Hematopoietic multipotent progenitor cell (in vitro differentiated cells): Measurements from ENCODE around the gene AKR1C1. TPM values are rescaled to one million over a fixed set of nuclear protein-coding genes. Genes with fewer than 3 reads are reported as not detected.
"Not testable (repeated sequence)": the region's sequence is repeated elsewhere in the genome, so short reads cannot be mapped to it uniquely, and the experiment has no call there.

ENCODE experiments used
- DNase-seq, 3 donors: peaks; one replicate each; pipeline ENCODE4 v3.0.0-alpha.2; 2011 to 2015; ENCODE audit warnings: low read depth in 2 of 3, low spot score in 2 of 3
- total RNA-seq: library from RNA; depleted of rRNA; stranded (reverse); fragments of >200 nt; gene quantifications from one replicate; pipeline ENCODE4 v1.2.3, GENCODE V29; 2012

The AKR1C1 gene
- total RNA-seq, 1 donor, result 6.7 TPM

DNA sequence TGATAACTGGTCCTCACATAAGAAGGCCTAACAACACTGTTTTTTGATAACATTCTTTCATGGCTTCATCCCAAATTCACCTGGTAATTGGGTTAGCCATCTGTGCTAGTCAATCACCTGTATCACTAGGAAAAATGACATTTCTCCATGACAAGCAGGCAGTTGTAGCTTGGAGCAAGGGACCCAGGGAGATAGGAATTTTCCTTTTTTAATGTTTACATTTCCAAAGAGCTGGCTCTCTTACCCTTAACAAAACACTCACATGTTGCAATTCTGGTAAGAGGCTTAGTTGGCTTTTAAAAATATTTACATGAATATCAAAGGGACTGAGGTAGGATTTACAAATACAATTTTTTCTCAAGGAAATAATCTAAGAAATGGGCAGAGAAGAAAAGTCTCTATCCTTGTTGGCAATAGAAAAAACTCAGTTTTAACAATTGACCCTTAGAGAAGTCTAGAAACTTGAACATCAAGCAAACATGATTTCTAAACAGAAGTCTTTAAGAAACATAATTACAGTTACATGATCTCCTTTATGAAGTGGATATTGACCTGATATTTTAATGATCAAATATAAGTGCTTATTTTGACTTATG lies 16.1 kb upstream of the AKR1C1 start:
- DNase-seq, result no peak

DNA sequence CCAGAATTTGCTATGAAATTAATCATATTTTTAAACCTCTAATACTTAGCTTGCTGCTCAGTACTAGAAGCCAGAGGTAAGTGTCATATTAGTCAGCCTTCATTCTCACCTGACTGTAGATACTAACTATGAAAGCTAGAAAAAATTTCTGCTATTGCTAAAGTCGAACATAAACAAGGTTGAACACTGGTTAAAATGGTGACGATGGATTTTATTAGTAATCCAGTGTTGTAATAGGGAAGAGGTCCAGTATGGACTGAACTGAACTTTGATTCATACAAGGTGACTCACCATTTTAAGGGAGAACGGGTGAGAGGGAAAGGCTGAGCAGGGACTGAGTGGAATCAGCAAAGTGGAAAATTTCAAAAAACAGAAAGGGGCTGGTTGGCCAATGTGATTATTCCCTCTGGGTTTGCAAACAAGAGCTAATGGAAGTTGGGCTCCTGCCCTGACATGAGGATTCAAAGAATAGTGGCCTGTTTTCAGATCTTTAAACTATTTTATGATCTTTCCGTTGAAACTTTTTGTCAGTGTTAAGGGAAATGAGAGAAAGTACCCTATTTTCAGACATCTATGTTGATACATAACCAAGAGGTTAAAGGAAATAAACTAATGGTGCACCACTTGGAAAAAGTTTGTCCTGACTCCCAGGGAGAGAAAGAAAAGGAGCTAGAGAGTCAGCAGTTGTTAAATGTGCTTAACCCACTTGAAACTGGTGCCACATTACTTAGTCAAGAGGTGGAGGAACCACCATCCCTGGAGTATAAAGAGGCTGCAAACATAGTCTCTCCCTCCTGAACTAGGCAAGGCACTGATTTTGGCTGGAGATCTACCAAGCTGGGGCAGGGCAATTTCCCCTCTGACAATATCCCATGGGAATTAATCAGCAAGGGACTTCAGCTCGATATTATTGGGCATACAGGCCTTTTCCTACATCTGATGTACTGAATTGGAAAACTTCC lies 15.3 kb upstream of the AKR1C1 start:
- DNase-seq, result no peak

DNA sequence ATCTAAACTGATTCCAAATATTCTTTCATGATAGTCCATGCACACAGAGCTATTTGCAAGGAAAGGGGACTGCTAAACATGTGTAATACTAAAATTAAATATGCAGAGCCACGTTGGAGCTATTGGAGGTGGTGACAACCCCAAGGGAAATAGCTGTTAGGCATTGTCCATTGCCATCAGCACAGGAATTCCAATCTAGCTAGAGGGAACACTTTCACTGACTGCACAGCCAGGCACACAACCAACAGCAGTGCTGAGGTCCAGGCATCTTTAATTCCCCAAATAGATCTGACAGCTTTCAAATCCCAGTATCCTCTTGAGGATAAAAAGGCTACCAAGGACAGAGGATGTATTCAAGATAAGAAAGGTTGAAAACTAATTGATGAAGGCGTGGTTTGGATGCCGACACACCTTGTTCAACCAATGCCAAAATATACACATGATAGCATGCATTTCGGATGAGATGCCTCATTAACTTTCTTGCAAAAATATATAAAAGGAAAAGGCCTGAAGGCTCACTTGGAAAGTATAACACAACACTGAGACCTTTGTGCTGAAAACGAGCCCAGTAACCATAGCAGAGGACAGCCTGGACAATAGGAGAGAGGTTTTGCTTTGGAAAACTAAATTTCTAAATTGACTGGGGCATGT lies 11.6 kb upstream of the AKR1C1 start:
- DNase-seq, result not testable (repeated sequence)

DNA sequence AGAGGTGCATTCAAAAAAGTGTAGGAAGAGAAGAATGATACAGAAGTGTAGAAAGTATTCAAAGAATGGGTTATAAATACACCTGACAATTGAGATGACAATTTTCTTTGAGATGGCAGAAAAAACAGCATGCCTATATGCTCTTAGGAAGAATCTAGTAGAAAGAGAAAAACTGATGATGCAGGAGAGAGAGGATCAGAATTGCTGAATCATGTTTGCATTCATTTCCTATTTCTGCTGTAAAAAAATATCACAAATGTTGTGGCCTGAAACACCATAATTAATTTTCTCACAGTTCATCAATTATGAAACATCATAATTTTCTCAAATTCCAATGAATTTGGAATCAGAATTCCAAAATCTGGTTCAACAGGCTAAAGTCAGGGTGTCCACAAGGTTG lies 9.8 kb upstream of the AKR1C1 start:
- peak in 1 of 3 donors; percentile 19 for DNase-seq

DNA sequence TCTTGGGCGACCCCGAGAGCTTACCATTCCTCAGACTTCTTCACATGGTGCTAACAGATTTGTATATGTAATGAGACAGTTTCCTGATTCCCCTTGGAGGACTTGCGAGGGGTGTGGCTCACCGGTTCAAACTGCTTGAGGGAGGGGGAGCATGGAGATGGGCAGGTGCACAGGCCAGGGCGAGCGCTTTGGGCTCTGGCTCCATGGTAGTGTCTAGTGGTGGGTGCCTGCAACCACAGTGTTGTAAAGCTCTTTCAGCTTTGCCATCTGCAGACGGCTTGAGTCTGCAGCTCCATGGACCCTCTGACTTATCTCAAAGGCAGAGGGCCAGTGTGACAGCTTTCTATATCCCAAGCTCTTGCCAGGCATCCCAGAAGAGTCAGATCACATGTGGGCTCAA lies 7.1 kb upstream of the AKR1C1 start:
- not testable (repeated sequence) for DNase-seq

DNA sequence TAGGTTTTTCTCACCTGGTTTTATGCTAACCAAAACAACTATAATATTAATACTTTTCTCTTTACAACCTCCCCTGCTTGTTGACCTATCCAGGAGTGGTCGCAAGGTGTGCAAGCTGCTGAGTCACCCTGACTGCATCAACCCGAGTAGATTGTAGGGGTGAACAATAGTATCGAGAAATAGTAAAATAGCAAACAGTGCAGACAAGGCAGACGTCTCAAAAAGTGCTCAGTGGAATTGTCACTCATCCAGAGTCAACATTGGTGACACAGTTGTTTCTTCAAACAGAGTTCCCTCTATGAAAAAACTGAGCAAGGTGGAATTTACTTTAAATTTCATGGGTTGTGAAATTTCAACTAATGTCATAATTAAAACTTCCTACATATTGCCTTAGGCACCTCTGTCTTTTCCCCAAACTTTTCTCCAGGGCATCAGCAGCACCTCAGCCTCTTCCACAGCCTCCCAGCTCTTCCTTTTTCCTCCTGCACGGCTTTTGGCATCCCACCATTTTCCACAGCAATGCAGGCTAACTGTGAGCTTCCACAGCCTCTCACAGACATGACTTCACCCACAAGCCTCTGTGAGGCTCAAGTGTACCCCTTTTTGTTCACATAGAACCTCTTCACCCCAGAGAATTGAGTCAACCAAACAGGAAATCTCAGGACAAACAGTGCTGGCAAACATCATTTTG lies 6.1 kb upstream of the AKR1C1 start:
- DNase-seq, result not testable (repeated sequence)

DNA sequence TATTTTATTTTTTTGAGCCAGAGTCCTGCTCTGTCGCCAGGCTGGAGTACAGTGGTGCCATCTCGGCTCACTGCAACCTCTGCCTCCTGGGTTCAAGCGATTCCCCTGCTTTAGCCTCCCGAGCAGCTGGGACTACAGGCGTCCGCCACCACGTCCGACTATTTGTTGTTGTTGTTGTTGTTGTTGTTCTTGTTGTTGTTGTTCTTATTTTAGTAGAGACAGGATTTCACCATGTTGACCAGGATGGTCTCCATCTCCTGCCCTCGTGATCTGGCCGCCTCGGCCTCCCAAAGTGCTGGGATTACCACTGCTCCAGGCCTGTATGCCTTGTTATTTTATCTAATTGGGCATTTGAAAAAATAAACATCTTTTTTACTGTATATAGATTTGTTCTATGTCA lies 1.7 kb upstream of the AKR1C1 start:
- DNase-seq, result not testable (repeated sequence)

DNA sequence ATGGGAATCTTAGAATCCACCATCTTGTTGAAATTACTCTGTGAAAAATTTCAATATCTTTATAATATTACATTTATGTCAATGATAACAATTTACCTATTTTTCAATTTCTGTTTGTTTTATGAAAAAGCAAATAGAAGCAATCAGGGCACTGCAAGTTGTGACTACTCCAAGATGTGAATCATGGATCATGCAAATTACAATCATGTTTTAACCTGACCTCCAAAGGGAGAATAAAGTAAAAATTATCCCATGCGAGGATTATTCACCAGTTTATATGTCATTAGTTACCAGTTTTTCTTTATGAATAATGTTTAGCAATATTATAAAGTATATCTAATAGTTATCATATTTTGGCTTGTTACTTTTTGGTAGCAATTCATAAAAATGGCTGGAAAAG lies 907 bp upstream of the AKR1C1 start:
- DNase-seq, result not testable (repeated sequence)

DNA sequence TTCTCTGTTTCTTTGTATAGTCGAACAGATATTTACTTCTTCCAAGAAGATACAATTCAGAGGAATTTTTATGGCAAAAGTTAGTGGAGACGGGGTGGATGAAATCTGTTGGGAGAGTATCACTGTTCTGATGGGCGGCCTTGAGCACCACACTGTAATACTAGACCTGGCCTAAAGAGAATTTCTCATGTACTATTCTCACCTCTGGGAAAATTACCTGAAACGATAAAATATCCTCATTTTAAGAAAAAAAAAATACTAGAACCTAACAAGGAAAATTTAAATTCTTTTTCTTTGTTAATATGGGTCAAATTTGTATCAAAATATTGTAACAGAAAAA lies 570 bp downstream of the AKR1C1 start:
- not testable (repeated sequence) for DNase-seq

DNA sequence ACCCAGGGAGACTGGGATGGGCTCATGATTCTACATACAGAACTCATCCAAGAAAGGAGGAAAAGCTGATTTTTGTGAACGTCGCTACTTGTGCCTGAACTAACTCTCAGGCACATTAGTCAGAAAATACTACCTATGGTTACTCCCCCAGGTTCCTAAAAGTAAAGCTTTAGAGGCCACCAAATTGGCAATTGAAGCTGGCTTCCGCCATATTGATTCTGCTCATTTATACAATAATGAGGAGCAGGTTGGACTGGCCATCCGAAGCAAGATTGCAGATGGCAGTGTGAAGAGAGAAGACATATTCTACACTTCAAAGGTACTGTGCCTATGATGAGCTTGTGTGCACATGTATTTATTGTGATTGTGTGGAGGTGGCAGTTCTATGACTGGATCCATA lies 2.5 kb downstream of the AKR1C1 start:
- DNase-seq, result not testable (repeated sequence)

DNA sequence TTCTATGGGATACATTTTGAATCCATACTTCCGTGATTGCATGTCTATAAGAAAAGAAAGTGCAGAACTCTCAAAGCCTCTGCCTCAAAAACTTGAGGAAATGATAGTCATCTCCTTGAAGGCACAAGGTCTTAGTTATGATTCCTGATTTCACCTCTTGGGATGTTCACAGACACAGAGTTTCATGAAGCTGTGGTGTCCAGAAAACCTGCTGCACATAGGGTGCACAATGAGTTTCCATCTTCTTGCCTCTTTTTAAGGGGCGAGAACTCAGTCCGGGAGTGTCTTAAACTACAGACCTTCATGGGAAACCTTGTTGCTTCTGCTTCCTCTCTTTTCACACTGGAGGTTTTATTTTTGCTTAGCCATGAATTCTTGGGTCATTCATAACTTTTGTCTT lies 4.0 kb downstream of the AKR1C1 start:
- not testable (repeated sequence) for DNase-seq

DNA sequence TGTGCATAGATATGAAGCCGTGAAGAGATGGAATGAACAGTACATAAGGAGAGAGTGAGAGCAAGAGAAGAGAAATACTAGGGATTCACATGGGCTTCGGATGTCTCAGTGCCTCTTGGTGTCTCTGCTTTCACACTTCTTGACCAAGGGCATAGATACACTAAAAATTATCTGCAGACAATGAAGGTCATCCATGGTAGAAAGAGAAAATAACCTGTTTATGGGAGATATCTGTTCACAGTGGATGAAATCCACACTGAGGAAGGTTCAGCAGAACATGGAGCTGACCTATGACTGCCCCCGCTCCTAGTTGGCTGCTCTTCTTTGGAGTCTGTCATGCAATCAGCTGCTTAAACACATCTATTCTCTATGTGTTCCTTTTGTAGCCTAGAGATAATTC lies 6.1 kb downstream of the AKR1C1 start:
- DNase-seq, result not testable (repeated sequence)

DNA sequence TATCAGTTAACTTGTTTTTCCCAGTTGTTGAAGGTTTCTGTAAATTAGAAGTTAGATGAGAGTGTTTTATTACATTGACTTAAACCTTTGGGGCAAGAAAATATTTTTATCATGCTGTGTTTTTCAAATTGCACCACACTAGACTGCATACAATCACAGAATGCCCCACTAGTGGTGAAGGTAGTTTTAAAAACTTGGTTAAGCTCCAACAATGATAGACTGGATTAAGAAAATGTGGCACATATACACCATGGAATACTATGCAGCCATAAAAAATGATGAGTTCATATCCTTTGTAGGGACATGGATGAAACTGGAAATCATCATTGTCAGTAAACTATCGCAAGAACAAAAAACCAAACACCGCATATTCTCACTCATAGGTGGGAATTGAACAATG lies 7.1 kb downstream of the AKR1C1 start:
- DNase-seq, result not testable (repeated sequence)

DNA sequence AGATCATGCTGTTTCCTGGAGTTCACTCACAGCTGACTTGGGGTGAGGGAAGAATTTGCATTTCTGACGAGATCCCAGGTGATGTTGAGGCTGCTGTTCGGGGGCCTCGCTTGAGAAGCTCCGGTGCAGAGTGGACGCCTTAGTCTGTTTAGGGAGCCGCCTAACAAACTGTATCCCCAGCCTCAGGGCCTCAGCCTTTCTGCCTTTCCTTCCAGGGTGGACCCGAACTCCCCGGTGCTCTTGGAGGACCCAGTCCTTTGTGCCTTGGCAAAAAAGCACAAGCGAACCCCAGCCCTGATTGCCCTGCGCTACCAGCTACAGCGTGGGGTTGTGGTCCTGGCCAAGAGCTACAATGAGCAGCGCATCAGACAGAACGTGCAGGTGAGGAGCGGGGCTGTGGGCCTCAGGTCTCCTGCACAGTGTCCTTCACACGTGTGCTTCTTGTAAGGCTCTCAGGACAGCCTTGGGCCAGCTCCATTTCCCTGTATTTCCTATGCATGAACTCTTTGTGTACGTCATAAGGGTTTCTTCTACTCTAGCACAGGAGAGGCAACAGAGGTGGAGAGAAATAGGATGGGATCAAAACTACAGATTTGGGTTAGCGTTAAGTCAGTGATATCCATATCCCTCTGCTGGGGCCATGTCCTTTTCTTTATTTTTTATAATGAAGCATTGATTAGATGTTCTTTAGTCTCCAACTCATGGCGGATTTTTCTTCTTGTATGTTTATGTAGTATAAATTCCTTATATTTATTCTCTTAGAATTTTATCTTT lies 9.3 kb downstream of the AKR1C1 start:
- DNase-seq, result not testable (repeated sequence)

DNA sequence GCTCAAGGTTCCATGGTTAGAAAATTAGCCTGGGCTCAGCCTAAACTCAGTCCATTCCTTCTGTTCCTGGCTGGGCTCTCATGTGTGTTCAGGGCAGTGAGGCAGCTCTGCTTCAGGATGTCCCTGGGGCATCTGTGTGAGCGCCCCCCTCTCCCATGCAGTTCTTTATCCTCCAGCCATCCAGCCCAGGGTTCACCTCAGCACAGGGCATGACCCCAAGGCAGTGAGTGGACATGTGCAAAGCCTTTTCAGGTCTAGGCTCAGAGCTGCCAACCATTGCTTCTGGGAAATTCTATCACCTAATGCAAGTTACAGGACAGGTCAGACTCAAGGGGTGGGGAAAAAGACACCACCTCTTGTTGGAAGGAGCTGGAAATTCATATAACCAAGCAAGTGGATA lies 10.1 kb downstream of the AKR1C1 start:
- not testable (repeated sequence) for DNase-seq

DNA sequence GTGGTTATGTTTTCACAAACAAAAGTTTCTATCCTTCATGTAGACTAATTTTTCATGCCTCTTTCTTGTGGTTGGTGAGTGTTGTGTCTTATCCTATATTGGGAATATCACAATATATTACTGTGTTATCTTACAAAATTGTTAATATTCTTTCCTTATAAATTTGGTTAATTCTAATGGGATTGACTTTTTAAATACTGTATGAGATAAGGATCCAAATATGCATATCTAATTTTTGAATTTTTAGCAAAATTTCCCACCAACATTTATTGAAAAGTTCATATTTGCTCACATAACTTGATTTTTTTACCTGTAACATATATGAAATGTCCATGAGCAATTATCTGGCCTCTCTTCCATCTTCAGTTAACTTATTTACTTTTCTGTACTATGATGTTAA lies 11.2 kb downstream of the AKR1C1 start:
- not testable (repeated sequence) for DNase-seq

DNA sequence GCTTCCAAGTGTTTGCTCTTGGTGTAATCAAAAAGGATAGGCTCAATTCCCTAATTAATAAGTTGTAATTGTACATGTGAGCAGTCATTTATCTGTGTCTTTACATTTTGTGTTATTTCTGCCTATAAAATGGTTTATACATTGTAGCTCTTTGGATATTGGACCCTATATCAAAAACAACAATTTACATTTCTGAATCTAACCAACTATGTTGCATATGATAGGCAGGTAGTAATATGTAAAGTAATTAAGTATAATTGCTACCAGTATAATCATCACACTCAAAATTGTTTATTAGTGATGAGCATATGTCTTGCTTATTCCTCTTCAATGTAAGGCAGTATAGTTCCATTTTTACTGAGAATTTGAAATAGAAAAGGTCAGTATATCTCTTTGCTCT lies 13.8 kb downstream of the AKR1C1 start:
- no peak for DNase-seq

DNA sequence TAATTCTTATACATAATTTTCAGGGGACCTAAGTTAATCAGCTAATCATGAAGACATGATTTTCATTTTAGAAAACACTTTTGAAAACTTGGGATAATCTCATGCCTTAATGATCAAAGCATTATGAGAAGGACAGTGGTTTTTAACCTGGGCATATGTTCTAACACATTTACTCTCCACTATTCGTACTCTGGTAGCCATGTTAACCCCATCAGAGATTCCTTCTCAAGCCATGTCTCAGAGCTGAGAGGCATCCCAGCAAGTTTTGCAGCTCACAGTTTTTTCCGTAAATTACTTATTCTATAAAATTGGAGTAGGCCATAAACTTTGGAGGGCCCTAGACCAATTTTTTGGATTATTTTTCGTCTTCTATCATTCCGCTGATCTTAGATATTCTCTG lies 15.7 kb downstream of the AKR1C1 start:
- no peak for DNase-seq

DNA sequence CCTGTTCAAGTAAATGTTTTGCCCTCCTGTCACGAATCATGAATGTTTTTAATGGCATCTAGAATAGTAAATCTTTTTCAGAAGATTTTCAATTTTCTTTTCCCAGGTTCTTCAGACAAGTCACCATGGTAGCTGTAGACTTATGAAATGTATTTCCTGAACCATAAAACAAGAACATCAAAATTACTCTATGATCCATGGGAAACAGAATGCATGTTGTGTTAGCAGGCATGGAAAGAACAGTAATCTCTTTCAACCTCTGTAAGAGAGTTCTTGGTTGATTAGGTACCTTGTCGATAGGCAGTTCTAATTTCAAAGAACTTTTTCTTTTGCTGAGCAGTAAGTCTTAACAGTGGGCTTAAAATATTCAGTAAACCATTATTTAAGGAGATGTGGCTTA lies 17.6 kb downstream of the AKR1C1 start:
- no peak for DNase-seq
